NCI-H128 (cell line): Measurements from ENCODE around the gene MCAM.

Experiments
- DNase-seq: peaks from one replicate; lab custom pipeline; 2025; ENCODE audit not compliant: unreplicated experiment; lab: John Stamatoyannopoulos, UW

The MCAM gene

GRCh38 chr11:119345685-119346084 lies 28.8 kb upstream of the MCAM start:
- no peak for DNase-seq

- DNase-seq: no peak
Measured at GRCh38 chr11:119344291-119345010, 27.5 kb upstream of the MCAM start.

- no peak for DNase-seq
Measured at GRCh38 chr11:119343726-119344125, 26.8 kb upstream of the MCAM start.

GRCh38 chr11:119342362-119343130 lies 25.6 kb upstream of the MCAM start:
- no peak for DNase-seq

- no peak for DNase-seq
Measured at GRCh38 chr11:119342023-119342300, 25.0 kb upstream of the MCAM start.

GRCh38 chr11:119341222-119342022 lies 24.5 kb upstream of the MCAM start:
- no peak for DNase-seq

- no peak for DNase-seq
Measured at GRCh38 chr11:119340335-119341221, 23.6 kb upstream of the MCAM start, which contains the start of gene C1QTNF5. Gene C1QTNF5, minus strand, starts transcription at chr11:119340883. Its CDS starts 486 bp downstream, at chr11:119340397.

GRCh38 chr11:119339589-119340334 lies 22.8 kb upstream of the MCAM start:
- no peak for DNase-seq

- no peak for DNase-seq
Measured at GRCh38 chr11:119338965-119339588, 22.1 kb upstream of the MCAM start.

- DNase-seq: no peak
Measured at GRCh38 chr11:119338318-119338890, 21.5 kb upstream of the MCAM start.

- DNase-seq: no peak
Measured at GRCh38 chr11:119337581-119338317, 20.8 kb upstream of the MCAM start.

- no peak for DNase-seq
Measured at GRCh38 chr11:119336744-119337469, 20.0 kb upstream of the MCAM start.

- no peak for DNase-seq
Measured at GRCh38 chr11:119335655-119336543, 19.0 kb upstream of the MCAM start.

GRCh38 chr11:119335091-119335654 lies 18.2 kb upstream of the MCAM start:
- DNase-seq: no peak

GRCh38 chr11:119334174-119334930 lies 17.4 kb upstream of the MCAM start, which contains the start of gene RNF26:
Gene RNF26, plus strand, starts transcription at chr11:119334527. Its CDS starts 596 bp downstream, at chr11:119335123.
- peak; percentile 93 for DNase-seq
